K562 (cell line): ENCODE data around the gene EDA. TPM values are rescaled to one million over a fixed set of nuclear protein-coding genes. Genes with fewer than 3 reads are reported as not detected.

Experiments used
- ATAC-seq: fragments of 200-7000 bp; cut with Tn5 transposase; 3 replicates; pipeline ENCODE4 v1.9.1; 2020; ENCODE audit warnings: moderate library complexity
- BruUV-seq: library from RNA; stranded (reverse); fragments of 400-500 nt; replicated peaks from 2 replicates; lab custom pipeline; 2021; lab: Mats Ljungman, UMichigan
- CTCF ChIA-PET: fragments of 300-600 bp; formaldehyde crosslinking; extraction: SDS; loops from one replicate; lab custom pipeline; 2021; ENCODE audit warnings: low intra/inter-chr PET ratio; lab: Yijun Ruan, JAX
- POLR2A ChIA-PET: fragments of 300-600, 350-650 bp; sonication (Branson Sonifier 250); formaldehyde crosslinking; extraction: SDS; loops from one replicate; lab custom pipeline; 2021; ENCODE audit warnings: antibody characterized with exemption, inconsistent platforms; lab: Yijun Ruan, JAX
- DNase-seq, 4 experiments: peaks; one replicate each; pipeline versions ENCODE4 v3.0.0 to v3.0.0-alpha.2; 2011 to 2018; ENCODE audit warnings: low spot score in 3 of 4, mixed read lengths in 3 of 4; ENCODE audit errors: extremely low read depth in 1 of 4
- FAIRE-seq: peaks from 2 replicates; lab custom pipeline; 2011; peaks lifted over from hg19 to GRCh38; lab: Jason Lieb, UNC
- H2AFZ ChIP-seq: 2 replicates; pipeline ENCODE4 v1.6.0; 2011; ENCODE audit warnings: low read depth, low read length, control low read depth, inconsistent platforms
- H3K27ac ChIP-seq: fragments of 200-600 bp; 3 replicates; pipeline ENCODE4 v1.8.0; 2011; ENCODE audit warnings: low read depth, mild to moderate bottlenecking, control low read depth, inconsistent platforms, low read length, moderate library complexity, mixed read lengths; ENCODE audit errors: extremely low read depth
- H3K27me3 ChIP-seq, 2 experiments: fragments of 300-600 bp in 1 of 2; 2 replicates in 1 of 2; 3 replicates in 1 of 2; pipeline versions ENCODE4 v1.6.0 to v1.8.0; 2011; ENCODE audit warnings: inconsistent platforms in 2 of 2, low read length in 2 of 2, mild to moderate bottlenecking in 1 of 2, mixed read lengths in 1 of 2, moderate library complexity in 1 of 2; ENCODE audit not compliant: control insufficient read depth in 2 of 2, insufficient read depth in 2 of 2
- H3K36me3 ChIP-seq: fragments of 300-600 bp; 3 replicates; pipeline ENCODE4 v1.8.0; 2011; ENCODE audit warnings: mild to moderate bottlenecking, low read length, inconsistent platforms; ENCODE audit not compliant: control insufficient read depth, insufficient read depth
- H3K4me1 ChIP-seq, 2 experiments: fragments of 200-600 bp in 1 of 2; replicated peaks in 1 of 2; 2 replicates in 1 of 2; 3 replicates in 1 of 2; pipeline versions ENCODE4 v1.5.1 to v1.8.0; 2011; ENCODE audit warnings: inconsistent platforms in 2 of 2, low read length in 2 of 2, mild to moderate bottlenecking in 1 of 2, mixed read lengths in 1 of 2, moderate library complexity in 1 of 2; ENCODE audit not compliant: control insufficient read depth in 2 of 2, insufficient read depth in 2 of 2
- H3K4me2 ChIP-seq: 2 replicates; pipeline ENCODE4 v1.6.1; 2011; ENCODE audit warnings: low read length, control low read depth, inconsistent platforms, mixed read lengths; ENCODE audit not compliant: insufficient read depth
- H3K4me3 ChIP-seq: fragments of 200-600 bp; sonication (generic), shearing (Covaris generic); 2 replicates; pipeline ENCODE4 v1.5.1; 2016; ENCODE audit warnings: control low read depth, inconsistent platforms
- H3K79me2 ChIP-seq: fragments of 200-600 bp; 3 replicates; pipeline ENCODE4 v1.8.0; 2011; ENCODE audit warnings: low read length, inconsistent platforms; ENCODE audit not compliant: control insufficient read depth, insufficient read depth
- H3K9ac ChIP-seq, 2 experiments: 2 replicates each; pipeline versions ENCODE4 v1.6.0 to v1.6.1; 2011; ENCODE audit warnings: low read depth in 2 of 2, low read length in 2 of 2, control low read depth in 1 of 2, inconsistent platforms in 1 of 2, mild to moderate bottlenecking in 1 of 2, mixed read lengths in 1 of 2; ENCODE audit not compliant: insufficient read depth in 1 of 2
- H3K9me1 ChIP-seq: one replicate; pipeline ENCODE4 v1.6.0; 2011; ENCODE audit warnings: inconsistent platforms, mild to moderate bottlenecking, low read length, moderate library complexity; ENCODE audit not compliant: control insufficient read depth, insufficient read depth
- H3K9me3 ChIP-seq: replicated peaks from 2 replicates; pipeline ENCODE4 v1.5.1; 2011; ENCODE audit warnings: low read depth, low read length, inconsistent platforms; ENCODE audit not compliant: control insufficient read depth, insufficient read depth
- H4K20me1 ChIP-seq: replicated peaks from 2 replicates; pipeline ENCODE4 v1.6.1; 2011; ENCODE audit warnings: low read length, inconsistent platforms, mixed read lengths; ENCODE audit not compliant: control insufficient read depth, insufficient read depth
- CEBPG ChIP-seq, 3 experiments: fragments of 200-800 bp in 1 of 3; sonication (Bioruptor generic) in 1 of 3; sonication (generic) in 1 of 3; formaldehyde crosslinking in 1 of 3; IDR thresholded peaks in 2 of 3; conservative IDR thresholded peaks in 1 of 3; 2 replicates each; pipeline versions ENCODE4 v1.6.1 to v1.8.0; 2016 to 2022; ENCODE audit warnings: missing compliant biosample characterization in 2 of 3, missing genetic modification characterization in 2 of 3, mild to moderate bottlenecking in 1 of 3, missing genetic modification reagents in 1 of 3
- FUS ChIP-seq: fragments of 200-400 bp; formaldehyde crosslinking; optimal IDR thresholded peaks from 2 replicates; pipeline ENCODE3; 2017; ENCODE audit warnings: low read depth, low read length
- HDAC8 ChIP-seq: fragments of 450-650 bp; IDR thresholded peaks from 2 replicates; pipeline ENCODE4 v1.6.1; 2016; ENCODE audit warnings: mild to moderate bottlenecking, missing genetic modification characterization, moderate library complexity, missing compliant biosample characterization
- MAZ ChIP-seq, 2 experiments: fragments of 450-650 bp in 1 of 2; sonication (generic) in 1 of 2; formaldehyde crosslinking; IDR thresholded peaks in 1 of 2; conservative IDR thresholded peaks in 1 of 2; 2 replicates each; pipeline versions ENCODE4 v1.4.0 to v1.5.0; 2020; ENCODE audit warnings: mild to moderate bottlenecking in 1 of 2, missing genetic modification reagents in 1 of 2
- MECOM ChIP-seq: fragments of 250-450 bp; sonication (Bioruptor Pico); IDR thresholded peaks from 2 replicates; pipeline ENCODE4 v1.8.0; 2022; ENCODE audit warnings: inconsistent platforms
- RFX1 ChIP-seq: fragments of 450-650 bp; IDR thresholded peaks from 2 replicates; pipeline ENCODE4 v1.6.1; 2016; ENCODE audit warnings: mild to moderate bottlenecking, moderate library complexity
- TAF7 ChIP-seq: fragments of 450-650 bp; IDR thresholded peaks from 2 replicates; pipeline ENCODE4 v1.6.1; 2016; ENCODE audit warnings: missing genetic modification characterization, missing compliant biosample characterization
- TCF7L2 ChIP-seq: fragments of 150-350 bp; IDR thresholded peaks from 2 replicates; pipeline ENCODE4 v1.6.1; 2016; ENCODE audit warnings: low read depth, mild to moderate bottlenecking, low read length, moderate library complexity
- TEAD4 ChIP-seq, 2 experiments: sonication (generic) in 1 of 2; formaldehyde crosslinking in 1 of 2; IDR thresholded peaks; 2 replicates each; pipeline versions ENCODE4 v1.6.1 to v1.8.0; 2012 to 2022; ENCODE audit warnings: borderline replicate concordance in 1 of 2, inconsistent platforms in 1 of 2, low read length in 1 of 2, mild to moderate bottlenecking in 1 of 2, missing genetic modification reagents in 1 of 2
- TOE1 ChIP-seq, 2 experiments: fragments of 450-650 bp in 1 of 2; sonication (generic) in 1 of 2; formaldehyde crosslinking in 1 of 2; IDR thresholded peaks; 2 replicates each; pipeline versions ENCODE4 v1.7.1 to v1.8.0; 2016 to 2022; ENCODE audit warnings: borderline replicate concordance in 2 of 2, mild to moderate bottlenecking in 2 of 2, antibody characterized with exemption in 1 of 2, inconsistent platforms in 1 of 2, low read depth in 1 of 2, missing genetic modification reagents in 1 of 2, moderate library complexity in 1 of 2
- ZBTB1 ChIP-seq: sonication (generic); formaldehyde crosslinking; IDR thresholded peaks from 2 replicates; pipeline ENCODE4 v1.8.1; 2023; ENCODE audit warnings: missing genetic modification reagents, low read depth, mild to moderate bottlenecking, borderline replicate concordance
- WGBS: fragments of 100-300 bp; shearing (Covaris generic); methylation state at CpG from one replicate; pipeline ENCODE4 v1.1.6; 2016; ENCODE audit warnings: low coverage, mixed read lengths; ENCODE audit not compliant: insufficient coverage; ENCODE audit errors: missing lambda C conversion rate; 5-methylcytosine and 5-hydroxymethylcytosine counted together
- in situ Hi-C: fragments of 300-500 bp; cut with MboI; formaldehyde crosslinking; loops from 4 replicates; pipeline ENCODE4 v1.15.0; 2018; ENCODE audit warnings: inconsistent platforms, mixed read lengths
- intact Hi-C: fragments of 100-400 bp; cut with micrococcal nuclease; formaldehyde crosslinking; loops from 2 replicates; pipeline ENCODE4 v1.14.2; 2022
- polyA plus RNA-seq, 8 experiments: library from polyadenylated mRNA; depleted of rRNA in 4 of 8; stranded (reverse) in 5 of 8; unstranded in 3 of 8; fragments of >200 nt; fragmentation: Nextera tagmentation in 2 of 8; fragmentation: Illumina TruSeq in 1 of 8; extraction: Ambion mirVana in 2 of 8; extraction: Trizol in 1 of 8; gene quantifications; 2 replicates each; pipeline versions ENCODE4 v1.2.1 to v1.2.3, GENCODE V29; 2011 to 2014; ENCODE audit warnings: inconsistent platforms in 1 of 8, missing spikeins in 1 of 8
- total RNA-seq, 7 experiments: library from RNA; depleted of rRNA in 6 of 7; stranded (reverse); fragments of >200 nt in 6 of 7; fragmentation: Illumina TruSeq in 2 of 7; extraction: Trizol in 2 of 7; gene quantifications; 2 replicates each; pipeline versions ENCODE4 v1.2.1 to v1.2.3, GENCODE V29; 2011 to 2021; ENCODE audit warnings: low replicate concordance in 1 of 7
- TF ChIP-seq, protein P1 (sequence below): sonication (generic); formaldehyde crosslinking; IDR thresholded peaks from 2 replicates; pipeline ENCODE4 v1.8.1; 2023; ENCODE audit warnings: missing genetic modification reagents, mild to moderate bottlenecking, borderline replicate concordance

Gene EDA
- total and polyA plus RNA-seq, 9 of the 15 experiments (the other 6 are each of a cell fraction or from before 2014, with no cell fraction given), result 0.03 to 0.40 (median 0.07) TPM

DNA sequence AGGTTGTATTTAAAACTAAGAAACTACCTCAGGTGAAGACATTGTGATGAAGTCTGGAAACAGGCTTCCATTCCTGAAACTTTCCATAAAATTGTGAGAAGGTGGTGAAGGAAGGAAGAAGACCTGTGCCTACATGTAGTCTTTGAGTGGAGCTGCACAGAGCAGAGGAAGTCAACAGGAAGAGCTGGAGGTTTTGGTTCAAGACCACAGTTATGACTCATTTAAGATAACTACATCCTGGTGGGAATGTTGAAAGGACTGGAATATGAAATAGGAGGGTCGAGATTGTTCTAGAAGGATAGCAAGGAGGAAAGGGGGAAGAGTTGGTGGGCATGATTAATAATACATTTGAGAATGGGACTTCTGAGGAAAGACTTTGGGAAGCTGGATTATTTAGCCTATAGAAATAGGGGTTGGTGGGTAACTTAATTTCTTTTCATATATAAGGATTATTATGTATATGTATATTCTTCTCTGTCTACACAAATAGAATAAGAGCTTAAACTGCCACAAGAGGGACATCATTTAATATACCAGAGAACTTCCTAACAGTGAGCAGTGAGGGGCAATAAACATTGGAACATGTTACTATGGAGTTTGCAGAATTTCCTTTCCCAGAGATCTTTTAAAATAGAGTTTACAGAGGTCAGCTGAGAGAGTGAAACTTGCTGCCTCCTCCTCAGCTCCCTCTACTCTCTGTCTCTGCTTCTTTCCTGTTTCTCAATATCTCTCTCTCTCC, 410.4 kb downstream of the EDA start (continued):
- TF ChIP-seq TCF7L2 (no peak), ZBTB1 (CRISPR knock-in tag) (no peak), HDAC8 (tag) (no peak), TEAD4 (IDR thresholded peaks at IDR 0.05; ENCODE audit: low read length) (no peak), TEAD4 (CRISPR knock-in tag; IDR thresholded peaks at IDR 0.05; ENCODE audit: borderline replicate concordance) (no peak), TAF7 (tag) (no peak), MAZ (CRISPR knock-in tag; conservative IDR thresholded peaks at IDR 0.05 in 1 of 2, IDR thresholded peaks at IDR 0.05 in 1 of 2) (no peak)

DNA sequence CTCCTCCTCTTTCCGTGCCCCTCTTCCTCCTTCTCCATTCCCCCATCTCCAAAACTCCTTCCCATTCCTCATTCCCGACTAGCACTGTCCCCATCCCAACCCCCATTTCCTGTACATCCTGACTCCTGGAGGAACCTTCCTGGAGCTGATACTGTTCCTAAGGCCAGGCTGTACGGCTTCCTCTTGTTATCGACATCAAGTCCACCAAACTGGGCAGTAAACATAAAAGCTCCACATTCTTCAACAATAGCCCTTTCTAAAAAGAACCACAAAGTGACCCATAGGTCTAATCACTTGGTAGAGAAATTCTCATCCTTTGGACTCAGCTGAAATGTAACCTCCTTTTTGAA, 410.9 kb downstream of the EDA start:
- BruUV-seq, result no TSS peak
- in situ Hi-C loops, result loop anchor here (25.0 kb wide), 1 partner anchor 490 kb away; no protein-coding TSS in a partner anchor
- POLR2A ChIA-PET, result no interaction called here
- TF ChIP-seq TOE1 (IDR thresholded peaks at IDR 0.05; ENCODE audit: borderline replicate concordance) (no peak), TOE1 (CRISPR knock-in tag; IDR thresholded peaks at IDR 0.05; ENCODE audit: borderline replicate concordance, low read depth) (no peak), MECOM (CRISPR knock-in tag) (no peak), FUS (no peak), RFX1 (no peak), CEBPG (CRISPR knock-in tag; IDR thresholded peaks at IDR 0.05) (no peak), CEBPG (tag; conservative IDR thresholded peaks at IDR 0.05 in 1 of 2, IDR thresholded peaks at IDR 0.05 in 1 of 2) (no peak)
- TF ChIP-seq, protein P1, sequence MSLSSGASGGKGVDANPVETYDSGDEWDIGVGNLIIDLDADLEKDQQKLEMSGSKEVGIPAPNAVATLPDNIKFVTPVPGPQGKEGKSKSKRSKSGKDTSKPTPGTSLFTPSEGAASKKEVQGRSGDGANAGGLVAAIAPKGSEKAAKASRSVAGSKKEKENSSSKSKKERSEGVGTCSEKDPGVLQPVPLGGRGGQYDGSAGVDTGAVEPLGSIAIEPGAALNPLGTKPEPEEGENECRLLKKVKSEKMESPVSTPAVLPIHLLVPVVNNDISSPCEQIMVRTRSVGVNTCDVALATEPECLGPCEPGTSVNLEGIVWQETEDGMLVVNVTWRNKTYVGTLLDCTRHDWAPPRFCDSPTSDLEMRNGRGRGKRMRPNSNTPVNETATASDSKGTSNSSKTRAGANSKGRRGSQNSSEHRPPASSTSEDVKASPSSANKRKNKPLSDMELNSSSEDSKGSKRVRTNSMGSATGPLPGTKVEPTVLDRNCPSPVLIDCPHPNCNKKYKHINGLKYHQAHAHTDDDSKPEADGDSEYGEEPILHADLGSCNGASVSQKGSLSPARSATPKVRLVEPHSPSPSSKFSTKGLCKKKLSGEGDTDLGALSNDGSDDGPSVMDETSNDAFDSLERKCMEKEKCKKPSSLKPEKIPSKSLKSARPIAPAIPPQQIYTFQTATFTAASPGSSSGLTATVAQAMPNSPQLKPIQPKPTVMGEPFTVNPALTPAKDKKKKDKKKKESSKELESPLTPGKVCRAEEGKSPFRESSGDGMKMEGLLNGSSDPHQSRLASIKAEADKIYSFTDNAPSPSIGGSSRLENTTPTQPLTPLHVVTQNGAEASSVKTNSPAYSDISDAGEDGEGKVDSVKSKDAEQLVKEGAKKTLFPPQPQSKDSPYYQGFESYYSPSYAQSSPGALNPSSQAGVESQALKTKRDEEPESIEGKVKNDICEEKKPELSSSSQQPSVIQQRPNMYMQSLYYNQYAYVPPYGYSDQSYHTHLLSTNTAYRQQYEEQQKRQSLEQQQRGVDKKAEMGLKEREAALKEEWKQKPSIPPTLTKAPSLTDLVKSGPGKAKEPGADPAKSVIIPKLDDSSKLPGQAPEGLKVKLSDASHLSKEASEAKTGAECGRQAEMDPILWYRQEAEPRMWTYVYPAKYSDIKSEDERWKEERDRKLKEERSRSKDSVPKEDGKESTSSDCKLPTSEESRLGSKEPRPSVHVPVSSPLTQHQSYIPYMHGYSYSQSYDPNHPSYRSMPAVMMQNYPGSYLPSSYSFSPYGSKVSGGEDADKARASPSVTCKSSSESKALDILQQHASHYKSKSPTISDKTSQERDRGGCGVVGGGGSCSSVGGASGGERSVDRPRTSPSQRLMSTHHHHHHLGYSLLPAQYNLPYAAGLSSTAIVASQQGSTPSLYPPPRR (CRISPR knock-in tag), result no peak

More for the DNA sequence above, 410.9 kb downstream of the EDA start:
- no peak overlapping the region for H2AFZ ChIP-seq
- FAIRE-seq, result no peak
- intact Hi-C loops, result no loop called here
- no peak overlapping the region for H3K27ac ChIP-seq
- no peak overlapping the region for H3K9ac ChIP-seq
- H3K4me2 ChIP-seq, result no peak overlapping the region
- no peaks in the 10 kb centered on the region for H3K9me1 ChIP-seq
- H3K9me3 ChIP-seq, result no peaks in the 10 kb centered on the region
- H3K4me3 ChIP-seq, result no peak overlapping the region
- no peaks in the 10 kb centered on the region for H3K27me3 ChIP-seq
- no peak for DNase-seq
- H3K4me1 ChIP-seq, result no peaks in the 10 kb centered on the region
- no peaks in the 10 kb centered on the region for H3K36me3 ChIP-seq
- no peaks in the 10 kb centered on the region for H3K79me2 ChIP-seq
- ATAC-seq, result no peak
- H4K20me1 ChIP-seq, result no peaks in the 10 kb centered on the region; the same call in 1 of the 2 replicates
- 0% methylated on average over 4 of the region's 4 CpGs for WGBS
- CTCF ChIA-PET, result no interaction called here
